IgD-negative memory B cell (primary cell): ENCODE measurements around the gene TRIM27. TPM values are rescaled to one million over a fixed set of nuclear protein-coding genes. Genes with fewer than 3 reads are reported as not detected.
"Not testable (repeated sequence)": the region's sequence is repeated elsewhere in the genome, so short reads cannot be mapped to it uniquely, and the experiment has no call there.

Experiments
- H3K27ac Mint-ChIP-seq, 3 donors: one replicate each; pipeline ENCODE4 v1.8.0; 2020 to 2022; ENCODE audit warnings: mild to moderate bottlenecking in 3 of 3, mixed read lengths in 3 of 3, moderate library complexity in 1 of 3
- H3K27me3 Mint-ChIP-seq: one replicate; pipeline ENCODE4 v1.8.0; 2021; ENCODE audit warnings: mixed read lengths
- H3K36me3 Mint-ChIP-seq: one replicate; pipeline ENCODE4 v1.8.0; 2020; ENCODE audit warnings: mild to moderate bottlenecking, mixed read lengths
- H3K4me1 Mint-ChIP-seq, 3 donors: one replicate each; pipeline ENCODE4 v1.8.0; 2020 to 2022; ENCODE audit warnings: mixed read lengths in 3 of 3, mild to moderate bottlenecking in 1 of 3
- H3K4me3 Mint-ChIP-seq, 4 donors: one replicate each; pipeline ENCODE4 v1.8.0; 2020 to 2022; ENCODE audit warnings: mild to moderate bottlenecking in 4 of 4, mixed read lengths in 4 of 4, moderate library complexity in 3 of 4
- H3K9me3 Mint-ChIP-seq, 3 donors: one replicate each; pipeline ENCODE4 v1.8.0; 2020 to 2021; ENCODE audit warnings: mixed read lengths in 3 of 3, mild to moderate bottlenecking in 1 of 3
- polyA plus RNA-seq: library from polyadenylated mRNA; unstranded; fragments of 300-500 nt; fragmentation: Illumina TruSeq; gene quantifications from one replicate; pipeline ENCODE4 v1.2.3, GENCODE V29; 2021

TRIM27 gene
- polyA plus RNA-seq = 60.1 TPM

GRCh38 chr6:28923318-28924102, at the start of gene TRIM27:
Gene TRIM27, minus strand, starts transcription at chr6:28923985. Its CDS starts 353 bp downstream, at chr6:28923632.
- Mint-ChIP-seq H3K36me3 (no peaks in the 10 kb centered on the region), H3K27me3 (no peaks in the 10 kb centered on the region), H3K4me1 (peaks cover 28 to 40% (median 38%) of the 10 kb centered on the region in 3 donors), H3K27ac (peak within 1 kb of the TSS; percentile 89 to 97 (median 96)), H3K4me3 (peak within 1 kb of the TSS; percentile 93 to 98 (median 97)), H3K9me3 (no peaks in the 10 kb centered on the region)

- not testable (repeated sequence) for H3K27me3 Mint-ChIP-seq, H3K4me1 Mint-ChIP-seq, H3K27ac Mint-ChIP-seq, H3K4me3 Mint-ChIP-seq, H3K36me3 Mint-ChIP-seq
- H3K9me3 Mint-ChIP-seq = peaks cover 0 to 19% (median 16%) of the 10 kb centered on the region in 3 donors
Observed at GRCh38 chr6:28970056-28970455, 46.3 kb upstream of the TRIM27 start.

DNA sequence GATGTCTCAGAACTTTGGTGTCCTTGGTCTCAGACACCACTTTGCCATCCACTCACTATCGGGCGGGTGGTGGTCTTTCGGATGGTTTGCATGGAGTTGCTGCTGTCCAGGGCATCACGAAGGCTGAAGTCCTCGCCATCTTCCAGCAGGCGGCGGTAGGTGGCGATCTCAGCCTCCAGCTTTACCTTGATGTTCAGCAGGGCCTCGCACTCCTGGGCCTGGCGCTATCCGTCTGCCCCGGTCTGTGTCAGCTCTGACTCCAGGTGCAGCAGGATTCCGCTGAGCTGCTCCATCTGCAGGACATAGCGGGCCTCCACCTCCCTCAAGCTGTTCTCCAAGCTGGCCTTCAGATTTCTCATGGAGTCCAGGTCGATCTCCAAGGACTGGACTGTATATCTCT, 45.3 kb upstream of the TRIM27 start:
- H3K9me3 Mint-ChIP-seq = peaks cover 0 to 19% (median 16%) of the 10 kb centered on the region in 3 donors
- peaks cover 3% of the 10 kb centered on the region for H3K27me3 Mint-ChIP-seq
- no peak overlapping the region for H3K27ac Mint-ChIP-seq
- H3K4me3 Mint-ChIP-seq = no peak overlapping the region
- no peaks in the 10 kb centered on the region for H3K4me1 Mint-ChIP-seq
- no peaks in the 10 kb centered on the region for H3K36me3 Mint-ChIP-seq

DNA sequence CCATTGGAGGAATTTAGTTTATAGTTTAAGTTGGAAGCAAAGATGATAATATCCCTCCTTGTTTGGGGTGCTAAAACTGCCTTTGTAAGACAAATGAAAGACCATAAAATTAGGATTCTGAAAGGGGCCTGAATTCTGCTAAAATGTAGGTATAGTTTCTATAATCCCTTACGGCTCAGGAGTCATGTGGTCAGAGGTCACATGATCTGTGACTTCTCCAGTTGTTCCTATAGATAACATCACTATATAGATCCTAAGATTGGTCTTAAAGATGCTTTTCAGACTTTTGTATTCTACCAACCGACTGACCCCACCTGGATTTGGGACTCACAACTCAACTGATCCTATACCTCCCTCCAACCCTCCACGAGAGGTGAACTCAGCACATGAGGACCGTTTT, 44.7 kb upstream of the TRIM27 start:
- Mint-ChIP-seq H3K27ac (no peak overlapping the region), H3K36me3 (no peaks in the 10 kb centered on the region), H3K4me3 (no peak overlapping the region), H3K27me3 (peaks cover 3% of the 10 kb centered on the region), H3K4me1 (no peaks in the 10 kb centered on the region), H3K9me3 (peaks cover 0 to 19% (median 18%) of the 10 kb centered on the region in 3 donors)

- H3K9me3 Mint-ChIP-seq = peaks cover 0 to 19% (median 18%) of the 10 kb centered on the region in 3 donors
- H3K4me1 Mint-ChIP-seq = no peaks in the 10 kb centered on the region
- no peaks in the 10 kb centered on the region for H3K36me3 Mint-ChIP-seq
- H3K4me3 Mint-ChIP-seq = no peak overlapping the region
- no peak overlapping the region for H3K27ac Mint-ChIP-seq
- H3K27me3 Mint-ChIP-seq = peaks cover 9% of the 10 kb centered on the region
Observed at GRCh38 chr6:28965706-28966105, 41.9 kb upstream of the TRIM27 start.

GRCh38 chr6:28960846-28961500, 37.2 kb upstream of the TRIM27 start:
- H3K4me1 Mint-ChIP-seq = no peaks in the 10 kb centered on the region
- H3K4me3 Mint-ChIP-seq = peak overlapping the region in 1 of 4 donors; percentile 60
- no peak overlapping the region for H3K27ac Mint-ChIP-seq
- peaks cover 2% of the 10 kb centered on the region for H3K36me3 Mint-ChIP-seq
- peaks cover 15% of the 10 kb centered on the region for H3K27me3 Mint-ChIP-seq
- peaks cover 0 to 4% (median 0%) of the 10 kb centered on the region in 3 donors for H3K9me3 Mint-ChIP-seq

GRCh38 chr6:28958561-28959243, 34.9 kb upstream of the TRIM27 start:
- H3K4me3 Mint-ChIP-seq, H3K9me3 Mint-ChIP-seq, H3K4me1 Mint-ChIP-seq, H3K36me3 Mint-ChIP-seq, H3K27ac Mint-ChIP-seq: not testable (repeated sequence)
- peaks cover 27% of the 10 kb centered on the region for H3K27me3 Mint-ChIP-seq

DNA sequence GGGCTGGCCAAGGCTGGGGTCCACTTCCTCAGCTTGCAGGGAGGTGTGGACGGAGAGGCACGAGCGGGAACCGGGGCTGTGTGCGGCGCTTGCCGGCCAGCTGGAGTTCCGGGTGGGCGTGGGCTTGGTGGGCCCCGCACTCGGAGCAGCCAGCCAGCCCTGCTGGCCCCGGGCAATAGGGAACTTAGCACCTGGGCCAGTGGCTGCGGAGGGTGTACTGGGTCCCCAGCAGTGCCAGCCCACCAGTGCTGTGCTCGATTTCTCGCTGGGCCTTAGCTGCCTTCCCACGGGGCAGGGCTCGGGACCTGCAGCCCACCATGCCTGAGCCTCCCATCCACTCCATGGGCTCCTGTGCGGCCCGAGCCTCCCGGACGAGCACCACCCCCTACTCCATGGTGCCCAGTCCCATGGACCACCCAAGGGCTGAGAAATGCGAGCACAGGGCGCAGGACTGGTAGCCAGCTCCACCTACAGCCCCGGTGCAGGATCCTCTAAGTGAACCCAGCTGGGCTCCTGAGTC, 34.1 kb upstream of the TRIM27 start:
- H3K4me3 Mint-ChIP-seq, H3K9me3 Mint-ChIP-seq, H3K27ac Mint-ChIP-seq, H3K36me3 Mint-ChIP-seq: not testable (repeated sequence)
- Mint-ChIP-seq H3K4me1 (peaks cover 5 to 13% (median 13%) of the 10 kb centered on the region in 3 donors), H3K27me3 (peaks cover 29% of the 10 kb centered on the region)

DNA sequence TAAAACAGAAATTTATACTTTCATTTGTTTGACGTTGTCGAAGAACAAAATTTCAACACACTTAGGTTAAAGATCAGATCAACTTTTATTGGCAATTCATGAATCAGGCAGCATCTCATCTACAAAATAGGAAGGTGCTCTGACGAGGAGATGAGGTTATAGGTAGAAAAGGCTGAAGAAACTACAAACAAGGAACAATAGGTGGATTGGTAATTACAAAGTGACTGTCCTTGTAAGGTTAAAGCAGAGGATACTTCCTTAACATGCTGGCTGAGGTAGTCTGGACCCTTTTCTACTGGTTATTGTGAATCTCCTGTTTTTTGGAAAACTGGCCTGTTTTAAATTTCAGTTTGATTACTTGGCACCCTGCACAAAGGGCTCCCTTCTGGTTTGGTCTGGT, 32.5 kb upstream of the TRIM27 start:
- H3K27me3 Mint-ChIP-seq = peaks cover 24% of the 10 kb centered on the region

GRCh38 chr6:28953585-28954258, 29.9 kb upstream of the TRIM27 start:
- Mint-ChIP-seq H3K4me3 (peak overlapping the region; percentile 72 to 89 (median 83)), H3K36me3 (no peaks in the 10 kb centered on the region), H3K9me3 (peaks cover 0 to 6% (median 2%) of the 10 kb centered on the region in 3 donors), H3K27ac (peak overlapping the region; percentile 29 to 80 (median 78)), H3K4me1 (peaks cover 5 to 23% (median 17%) of the 10 kb centered on the region in 3 donors), H3K27me3 (peaks cover 21% of the 10 kb centered on the region)

More for the DNA sequence above, 32.5 kb upstream of the TRIM27 start:
- Mint-ChIP-seq H3K4me1 (peaks cover 5 to 18% (median 17%) of the 10 kb centered on the region in 3 donors), H3K9me3 (peaks cover 0 to 6% (median 2%) of the 10 kb centered on the region in 3 donors), H3K4me3 (no peak overlapping the region), H3K36me3 (peaks cover 2% of the 10 kb centered on the region), H3K27ac (no peak overlapping the region)

GRCh38 chr6:28953039-28953584, 29.3 kb upstream of the TRIM27 start:
- Mint-ChIP-seq H3K27ac (peak overlapping the region; percentile 29 to 80 (median 78)), H3K4me3 (peak overlapping the region; percentile 72 to 89 (median 83)), H3K9me3 (peaks cover 0 to 5% (median 2%) of the 10 kb centered on the region in 3 donors), H3K36me3 (no peaks in the 10 kb centered on the region), H3K27me3 (peaks cover 21% of the 10 kb centered on the region), H3K4me1 (peaks cover 5 to 23% (median 17%) of the 10 kb centered on the region in 3 donors)

DNA sequence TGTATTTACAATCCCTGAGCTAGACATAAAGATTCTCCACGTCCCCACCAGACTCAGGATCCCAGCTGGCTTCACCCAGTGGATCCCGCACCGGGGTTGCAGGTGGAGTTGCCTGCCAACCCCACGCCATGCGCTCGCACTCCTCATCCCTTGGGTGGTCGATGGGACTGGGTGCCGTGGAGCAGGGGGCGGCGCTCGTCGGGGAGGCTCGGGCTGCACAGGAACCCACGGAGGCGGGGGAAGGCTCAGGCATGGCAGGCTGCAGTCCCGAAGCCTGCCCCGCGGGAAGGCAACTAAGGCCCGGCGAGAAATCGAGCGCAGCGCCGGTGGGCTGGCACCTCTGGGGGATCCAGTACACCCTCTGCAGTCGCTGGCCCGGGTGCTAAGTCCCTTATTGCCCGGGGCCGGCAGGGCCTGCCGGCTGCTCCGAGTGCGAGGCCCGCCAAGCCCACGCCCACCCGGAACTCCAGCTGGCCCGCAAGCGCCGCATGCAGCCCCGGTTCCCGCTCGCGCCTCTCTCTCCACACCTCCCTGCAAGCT, 25.9 kb upstream of the TRIM27 start:
- not testable (repeated sequence) for H3K36me3 Mint-ChIP-seq, H3K27me3 Mint-ChIP-seq, H3K4me3 Mint-ChIP-seq, H3K9me3 Mint-ChIP-seq
- Mint-ChIP-seq H3K4me1 (peaks cover 8 to 31% (median 19%) of the 10 kb centered on the region in 3 donors), H3K27ac (peak overlapping the region in 1 of 3 donors; percentile 59)

GRCh38 chr6:28948782-28949486, 25.1 kb upstream of the TRIM27 start:
- Mint-ChIP-seq H3K4me3 (no peak overlapping the region), H3K27ac (peak overlapping the region in 1 of 3 donors; percentile 59), H3K9me3 (peaks cover 0 to 6% (median 0%) of the 10 kb centered on the region in 3 donors), H3K27me3 (peaks cover 9% of the 10 kb centered on the region), H3K36me3 (no peaks in the 10 kb centered on the region), H3K4me1 (peaks cover 14 to 36% (median 25%) of the 10 kb centered on the region in 3 donors)
